Effector memory CD4-positive, alpha-beta T cell (primary cell): Measurements from ENCODE around the gene RNASE7.
"Not testable (repeated sequence)": the region's sequence is repeated elsewhere in the genome, so short reads cannot be mapped to it uniquely, and the experiment has no call there.

Experiments used
- DNase-seq, 3 donors: peaks; one replicate each; pipeline ENCODE4 v3.0.0-alpha.2; 2020
- H3K27ac ChIP-seq: 2 replicates; pipeline ENCODE4 v1.7.0; 2013; ENCODE audit warnings: mild to moderate bottlenecking, low read length, moderate library complexity; ENCODE audit not compliant: insufficient read depth, poor library complexity, severe bottlenecking
- H3K27me3 ChIP-seq: replicated peaks from 2 replicates; pipeline ENCODE4 v1.7.0; 2013; ENCODE audit warnings: mild to moderate bottlenecking, low read length; ENCODE audit not compliant: insufficient read depth, control insufficient read depth, poor library complexity, severe bottlenecking
- H3K36me3 ChIP-seq: 2 replicates; pipeline ENCODE4 v1.7.0; 2013; ENCODE audit warnings: mild to moderate bottlenecking, low read length, moderate library complexity; ENCODE audit not compliant: control insufficient read depth, insufficient read depth
- H3K4me1 ChIP-seq: 2 replicates; pipeline ENCODE4 v1.7.0; 2013; ENCODE audit warnings: low read length, mild to moderate bottlenecking; ENCODE audit not compliant: control insufficient read depth, insufficient read depth, poor library complexity, severe bottlenecking
- H3K4me3 ChIP-seq: 2 replicates; pipeline ENCODE4 v1.7.0; 2013; ENCODE audit warnings: low read length, low read depth, mild to moderate bottlenecking; ENCODE audit not compliant: insufficient read depth, poor library complexity, severe bottlenecking
- H3K9me3 ChIP-seq: 2 replicates; pipeline ENCODE4 v1.7.0; 2013; ENCODE audit warnings: mild to moderate bottlenecking, low read length, moderate library complexity; ENCODE audit not compliant: control insufficient read depth
- total RNA-seq, 3 donors: gene quantifications; one replicate each; lab custom pipeline; 2026; lab: John Stamatoyannopoulos, UW

The RNASE7 gene
- total RNA-seq: 0 to 0.09 (median 0) reads per million in 3 donors

- DNase-seq: no peak
- Histone ChIP-seq H3K4me1 (peaks cover 10% of the 10 kb centered on the region), H3K27ac (no peak within 1 kb of the TSS)
These were observed at the start of gene RNASE7 for GRCh38 chr14:21041676-21042433. Gene RNASE7 (plus strand): TSS chr14:21042362. CDS start chr14:21042993, 631 bp downstream.

GRCh38 chr14:20996521-20996920, 45.6 kb upstream of the RNASE7 start:
- H3K4me1 ChIP-seq: no peaks in the 10 kb centered on the region
- peaks cover 42% of the 10 kb centered on the region for H3K36me3 ChIP-seq
- no peaks in the 10 kb centered on the region for H3K9me3 ChIP-seq
- H3K4me3 ChIP-seq: no peak overlapping the region
- H3K27ac ChIP-seq: no peak overlapping the region
- H3K27me3 ChIP-seq: no peaks in the 10 kb centered on the region
- DNase-seq: no peak

More at GRCh38 chr14:21041676-21042433, at the start of gene RNASE7:
- Histone ChIP-seq H3K4me3 (no peak within 1 kb of the TSS), H3K27me3 (no peaks in the 10 kb centered on the region), H3K9me3 (no peaks in the 10 kb centered on the region), H3K36me3 (no peaks in the 10 kb centered on the region)

- Histone ChIP-seq H3K36me3 (peaks cover 42% of the 10 kb centered on the region), H3K4me3 (no peak overlapping the region), H3K9me3 (no peaks in the 10 kb centered on the region), H3K4me1 (no peaks in the 10 kb centered on the region), H3K27me3 (no peaks in the 10 kb centered on the region), H3K27ac (no peak overlapping the region)
- DNase-seq: no peak
These were observed 45.0 kb upstream of the RNASE7 start for GRCh38 chr14:20997115-20997514.

- Histone ChIP-seq H3K27me3 (no peaks in the 10 kb centered on the region), H3K27ac (no peak overlapping the region), H3K4me3 (no peak overlapping the region), H3K9me3 (no peaks in the 10 kb centered on the region), H3K4me1 (no peaks in the 10 kb centered on the region), H3K36me3 (peaks cover 38% of the 10 kb centered on the region)
- DNase-seq: no peak
These were observed 44.6 kb upstream of the RNASE7 start for GRCh38 chr14:20997564-20997963.

- DNase-seq: no peak
- Histone ChIP-seq H3K27ac (no peak overlapping the region), H3K36me3 (peaks cover 33% of the 10 kb centered on the region), H3K4me3 (no peak overlapping the region), H3K4me1 (no peaks in the 10 kb centered on the region), H3K27me3 (no peaks in the 10 kb centered on the region), H3K9me3 (no peaks in the 10 kb centered on the region)
These were observed 44.0 kb upstream of the RNASE7 start for GRCh38 chr14:20998139-20998538.

GRCh38 chr14:20998674-20999366, 43.3 kb upstream of the RNASE7 start, which contains the start of gene SLC39A2:
Gene SLC39A2 (plus strand): TSS chr14:20999293. CDS start chr14:20999447, 154 bp downstream.
- no peak for DNase-seq
- Histone ChIP-seq H3K4me3 (no peak within 1 kb of the TSS), H3K9me3 (no peaks in the 10 kb centered on the region), H3K4me1 (no peaks in the 10 kb centered on the region), H3K27ac (no peak within 1 kb of the TSS), H3K27me3 (no peaks in the 10 kb centered on the region), H3K36me3 (peaks cover 29% of the 10 kb centered on the region)

GRCh38 chr14:20999591-20999990, 42.6 kb upstream of the RNASE7 start:
- Histone ChIP-seq H3K27me3 (no peaks in the 10 kb centered on the region), H3K4me1 (no peaks in the 10 kb centered on the region), H3K27ac (no peak overlapping the region), H3K36me3 (peaks cover 21% of the 10 kb centered on the region), H3K9me3 (no peaks in the 10 kb centered on the region), H3K4me3 (no peak overlapping the region)
- no peak for DNase-seq

- Histone ChIP-seq H3K36me3 (peaks cover 5% of the 10 kb centered on the region), H3K27ac (no peak overlapping the region), H3K27me3 (no peaks in the 10 kb centered on the region), H3K9me3 (no peaks in the 10 kb centered on the region), H3K4me3 (no peak overlapping the region), H3K4me1 (no peaks in the 10 kb centered on the region)
- DNase-seq: no peak
These were observed 40.9 kb upstream of the RNASE7 start for GRCh38 chr14:21001218-21001617.

- no peaks in the 10 kb centered on the region for H3K36me3 ChIP-seq
- no peak for DNase-seq
- no peak overlapping the region for H3K27ac ChIP-seq
- no peaks in the 10 kb centered on the region for H3K4me1 ChIP-seq
- H3K9me3 ChIP-seq: no peaks in the 10 kb centered on the region
- no peaks in the 10 kb centered on the region for H3K27me3 ChIP-seq
- no peak overlapping the region for H3K4me3 ChIP-seq
These were observed 38.3 kb upstream of the RNASE7 start for GRCh38 chr14:21003788-21004346.

- H3K27me3 ChIP-seq, H3K9me3 ChIP-seq, H3K4me3 ChIP-seq, H3K27ac ChIP-seq, H3K4me1 ChIP-seq, DNase-seq, H3K36me3 ChIP-seq: not testable (repeated sequence)
These were observed 32.4 kb upstream of the RNASE7 start for GRCh38 chr14:21009721-21010120.
